ENCODE data around the gene PTPRG. TPM values are rescaled to one million over a fixed set of nuclear protein-coding genes. Genes with fewer than 3 reads are reported as not detected.

Gene PTPRG
- total RNA-seq, 2 donors from 2014 or later = 26.0 to 26.3 TPM

- intact Hi-C loops (cut with DNase I) = no loop called here
- no peaks in the 10 kb centered on the region for H3K9me3 ChIP-seq
- H3K27me3 ChIP-seq = no peaks in the 10 kb centered on the region
- H3K9ac ChIP-seq (ENCODE audit: low read depth in 2 of 2, low read length in 2 of 2) = no peak overlapping the region
- no peak for DNase-seq
- no peak for TF ChIP-seq CTCF (IDR thresholded peaks at IDR 0.05)
- H3K4me1 ChIP-seq = no peaks in the 10 kb centered on the region
- no peak overlapping the region for H3K4me3 ChIP-seq
- peak overlapping the region; percentile 58 for H3K27ac ChIP-seq
- no peaks in the 10 kb centered on the region for H3K36me3 ChIP-seq
These were observed 332.6 kb downstream of the PTPRG start for GRCh38 chr3:61893840-61894566.

- peak overlapping the region; percentile 58 for H3K27ac ChIP-seq
- no peaks in the 10 kb centered on the region for H3K36me3 ChIP-seq
- H3K9ac ChIP-seq (ENCODE audit: low read depth in 2 of 2, low read length in 2 of 2) = no peak overlapping the region
- no peaks in the 10 kb centered on the region for H3K9me3 ChIP-seq
- no peak for TF ChIP-seq CTCF (IDR thresholded peaks at IDR 0.05)
- H3K4me3 ChIP-seq = no peak overlapping the region
- DNase-seq = peak; percentile 88
- H3K4me1 ChIP-seq = no peaks in the 10 kb centered on the region
- intact Hi-C loops (cut with DNase I) = no loop called here
- no peaks in the 10 kb centered on the region for H3K27me3 ChIP-seq
These were observed 333.9 kb downstream of the PTPRG start for GRCh38 chr3:61894988-61895935.

GRCh38 chr3:61896251-61896650 is 334.9 kb downstream of the PTPRG start:
- H3K4me1 ChIP-seq = no peaks in the 10 kb centered on the region
- H3K9ac ChIP-seq (ENCODE audit: low read depth in 2 of 2, low read length in 2 of 2) = no peak overlapping the region
- H3K36me3 ChIP-seq = no peaks in the 10 kb centered on the region
- intact Hi-C loops (cut with DNase I) = no loop called here
- no peak for DNase-seq
- no peaks in the 10 kb centered on the region for H3K27me3 ChIP-seq
- H3K4me3 ChIP-seq = no peak overlapping the region
- TF ChIP-seq CTCF (IDR thresholded peaks at IDR 0.05) = no peak
- H3K9me3 ChIP-seq = no peaks in the 10 kb centered on the region
- no peak overlapping the region for H3K27ac ChIP-seq

DNA sequence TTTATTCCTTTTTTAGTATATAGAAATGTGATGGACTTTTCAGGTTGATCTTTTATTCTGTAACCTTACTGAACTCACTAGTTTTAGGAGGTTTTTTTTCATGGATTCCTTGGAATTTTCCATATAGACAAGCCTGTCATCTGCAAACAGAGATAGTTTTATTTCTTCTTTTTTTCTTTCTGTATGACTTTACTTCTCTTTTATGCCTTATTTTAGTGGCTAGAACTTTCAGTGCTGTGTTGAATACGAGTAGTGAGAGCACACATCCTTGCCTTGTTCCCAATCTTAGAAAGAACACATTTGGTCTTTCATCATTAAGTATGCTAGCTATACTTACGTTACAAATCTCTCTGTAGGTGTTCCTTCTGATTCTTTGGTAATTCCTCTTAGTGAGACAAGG is 336.5 kb downstream of the PTPRG start:
- intact Hi-C loops (cut with DNase I) = no loop called here
- no peak for DNase-seq
- H3K36me3 ChIP-seq = no peaks in the 10 kb centered on the region
- H3K27me3 ChIP-seq = no peaks in the 10 kb centered on the region
- no peak overlapping the region for H3K4me3 ChIP-seq
- no peak overlapping the region for H3K9ac ChIP-seq (ENCODE audit: low read depth in 2 of 2, low read length in 2 of 2)
- no peak for TF ChIP-seq CTCF (IDR thresholded peaks at IDR 0.05)
- no peaks in the 10 kb centered on the region for H3K4me1 ChIP-seq
- no peak overlapping the region for H3K27ac ChIP-seq
- H3K9me3 ChIP-seq = no peaks in the 10 kb centered on the region

DNA sequence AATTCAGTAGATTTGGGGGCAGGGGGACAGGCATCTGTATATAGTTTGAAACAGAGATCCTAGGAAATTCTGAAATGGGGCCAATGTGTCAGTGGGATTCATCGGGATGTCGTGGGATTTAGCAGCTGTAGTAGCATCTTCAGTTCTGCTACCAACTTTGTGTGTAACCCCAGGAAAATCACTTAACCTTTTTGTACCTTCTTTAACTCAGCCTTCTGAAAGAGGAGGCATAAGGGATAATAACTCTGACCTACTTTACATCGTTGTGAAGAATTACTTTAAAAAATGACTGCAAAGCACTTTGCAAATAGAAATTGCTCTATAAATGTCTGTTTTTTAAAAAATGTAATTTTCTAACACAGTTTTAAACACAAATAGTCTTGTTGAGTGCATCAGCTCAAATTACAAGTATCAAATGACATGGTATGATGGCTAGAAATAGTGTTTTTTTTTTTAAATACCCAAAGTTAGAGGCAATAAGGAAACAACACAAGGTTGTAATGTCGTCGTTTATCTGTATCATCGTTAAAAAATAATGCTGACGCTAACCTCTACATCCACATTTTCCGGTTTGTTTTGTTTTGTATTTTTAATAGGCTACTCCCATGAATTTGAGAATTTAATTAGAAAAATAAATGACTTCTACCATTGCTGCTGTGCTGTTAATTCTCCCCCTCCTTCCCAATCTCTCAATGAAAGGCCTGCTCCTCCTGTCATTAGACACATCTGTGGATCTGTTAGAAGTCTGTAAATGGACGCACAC is 338.5 kb downstream of the PTPRG start:
- no peaks in the 10 kb centered on the region for H3K36me3 ChIP-seq
- H3K4me3 ChIP-seq = no peak overlapping the region
- H3K27ac ChIP-seq = no peak overlapping the region
- no peak overlapping the region for H3K9ac ChIP-seq (ENCODE audit: low read depth in 2 of 2, low read length in 2 of 2)
- no peak for TF ChIP-seq CTCF (IDR thresholded peaks at IDR 0.05)
- no peaks in the 10 kb centered on the region for H3K27me3 ChIP-seq
- H3K9me3 ChIP-seq = no peaks in the 10 kb centered on the region
- no peak for DNase-seq
- no peaks in the 10 kb centered on the region for H3K4me1 ChIP-seq
- intact Hi-C loops (cut with DNase I) = no loop called here
